Transverse colon (tissue), 4 donors: ENCODE measurements around the gene PTPRR. TPM values are rescaled to one million over a fixed set of nuclear protein-coding genes. Genes with fewer than 3 reads are reported as not detected.

Source experiments
- DNase-seq: peaks from one replicate; pipeline ENCODE4 v3.0.0-alpha.2; 2019
- H3K27ac ChIP-seq, 4 donors: fragments of 200-600 bp; sonication (generic); 2 replicates each; pipeline ENCODE4 v1.5.1; 2016 to 2018; ENCODE audit warnings: inconsistent platforms in 4 of 4
- H3K27me3 ChIP-seq: fragments of 200-600 bp; sonication (generic); 2 replicates; pipeline ENCODE4 v1.5.1; 2017; ENCODE audit warnings: inconsistent platforms
- H3K36me3 ChIP-seq, 4 donors: fragments of 200-600 bp; sonication (generic); 2 replicates each; pipeline ENCODE4 v1.5.1; 2017 to 2019; ENCODE audit warnings: inconsistent platforms in 4 of 4
- H3K4me1 ChIP-seq, 4 donors: fragments of 200-600 bp; sonication (generic); 2 replicates each; pipeline ENCODE4 v1.5.1; 2017 to 2020; ENCODE audit warnings: inconsistent platforms in 4 of 4
- H3K4me3 ChIP-seq, 4 donors: fragments of 200-600 bp; sonication (generic); 1 replicate in 1 of 4; 2 replicates in 3 of 4; pipeline versions ENCODE4 v1.5.1 to v1.6.1; 2017 to 2019; ENCODE audit warnings: inconsistent platforms in 4 of 4
- H3K9me3 ChIP-seq, 2 donors: fragments of 200-600 bp; sonication (generic); 2 replicates each; pipeline ENCODE4 v1.5.1; 2017 to 2019; ENCODE audit warnings: inconsistent platforms in 2 of 2
- CTCF ChIP-seq, 5 experiments: fragments of 200-600 bp in 3 of 5; fragments of 450-650 bp in 2 of 5; sonication (generic) in 3 of 5; IDR thresholded peaks; 1 replicate in 2 of 5; 2 replicates in 3 of 5; pipeline ENCODE4 v1.5.1; 2016 to 2017; ENCODE audit warnings: antibody characterized with exemption in 5 of 5, inconsistent platforms in 3 of 5, mild to moderate bottlenecking in 2 of 5, moderate library complexity in 1 of 5
- EP300 ChIP-seq: sonication (generic); formaldehyde crosslinking; IDR thresholded peaks from one replicate; pipeline ENCODE4 v1.6.1; 2017; ENCODE audit warnings: antibody characterized with exemption, low read depth
- POLR2A ChIP-seq: fragments of 450-650 bp; IDR thresholded peaks from one replicate; pipeline ENCODE4 v1.6.1; 2016; ENCODE audit warnings: antibody characterized with exemption, mild to moderate bottlenecking, moderate library complexity
- POLR2AphosphoS5 ChIP-seq, 3 donors: sonication (generic); formaldehyde crosslinking; IDR thresholded peaks; one replicate each; pipeline ENCODE4 v1.6.1; 2016; ENCODE audit warnings: antibody characterized with exemption in 3 of 3
- WGBS, 2 donors: methylation state at CpG; one replicate each; pipeline ENCODE4 v1.1.5; 2018; ENCODE audit warnings: low coverage in 1 of 2; 5-methylcytosine and 5-hydroxymethylcytosine counted together
- in situ Hi-C, 4 donors: fragments of 200-750 bp; cut with MboI; loops; one replicate each; pipeline versions ENCODE4 v1.15.0 to v1.15.1; 2017; ENCODE audit warnings: low sequenced_read_pairs in 3 of 4, low pct_ligation_motif_present in 1 of 4, low pct_unique_long_range_greater_than_20kb in 1 of 4
- intact Hi-C: fragments of 100-400 bp; cut with DNase I; formaldehyde crosslinking; loops from one replicate; pipeline ENCODE4 v1.15.1; 2023; ENCODE audit warnings: low total_unique reads
- total RNA-seq, 4 donors: library from RNA; depleted of rRNA; stranded (reverse); fragments of >200 nt; gene quantifications; one replicate each; pipeline ENCODE4 v1.1.0, GENCODE V29; 2016

PTPRR gene
- total RNA-seq, 4 donors from 2014 or later, result 13.2 to 50.9 (median 31.4) TPM; not detected in 1

- Histone ChIP-seq H3K36me3 (no peaks in the 10 kb centered on the region), H3K4me1 (no peaks in the 10 kb centered on the region), H3K27me3 (no peaks in the 10 kb centered on the region), H3K9me3 (no peaks in the 10 kb centered on the region), H3K27ac (no peak overlapping the region), H3K4me3 (no peak overlapping the region)
- in situ Hi-C loops, result no loop called here
- intact Hi-C loops, result no loop called here
- no CpG with 5 or more reads among the region's 2 CpGs for WGBS, 2 donors
- no peak for TF ChIP-seq EP300
- no peak for TF ChIP-seq POLR2A
- no peak for TF ChIP-seq CTCF (IDR thresholded peaks at IDR 0.05)
- no peak for TF ChIP-seq POLR2AphosphoS5 (IDR thresholded peaks at IDR 0.05)
- DNase-seq, result no peak
These were observed 137.1 kb downstream of the PTPRR start for GRCh38 chr12:70783455-70783854.

GRCh38 chr12:70779250-70779649, 141.3 kb downstream of the PTPRR start:
- WGBS, 2 donors, result 81 to 86% methylated on average over 2 of the region's 2 CpGs
- TF ChIP-seq CTCF (IDR thresholded peaks at IDR 0.05) (no peak), POLR2A (no peak), POLR2AphosphoS5 (IDR thresholded peaks at IDR 0.05) (no peak), EP300 (no peak)
- no peak for DNase-seq
- intact Hi-C loops, result no loop called here
- Histone ChIP-seq H3K36me3 (no peaks in the 10 kb centered on the region), H3K9me3 (no peaks in the 10 kb centered on the region), H3K4me1 (no peaks in the 10 kb centered on the region), H3K4me3 (no peak overlapping the region), H3K27me3 (no peaks in the 10 kb centered on the region), H3K27ac (no peak overlapping the region)
- in situ Hi-C loops, result no loop called here

GRCh38 chr12:70774055-70774454, 146.5 kb downstream of the PTPRR start:
- no peak overlapping the region for H3K4me3 ChIP-seq
- H3K36me3 ChIP-seq, result no peaks in the 10 kb centered on the region
- in situ Hi-C loops (no loop called here), intact Hi-C loops (no loop called here)
- no peaks in the 10 kb centered on the region for H3K27me3 ChIP-seq
- H3K4me1 ChIP-seq, result no peaks in the 10 kb centered on the region
- DNase-seq, result no peak
- no peaks in the 10 kb centered on the region for H3K9me3 ChIP-seq
- TF ChIP-seq POLR2A, result no peak
- no peak for TF ChIP-seq EP300
- no peak for TF ChIP-seq CTCF (IDR thresholded peaks at IDR 0.05)
- no peak overlapping the region for H3K27ac ChIP-seq

- H3K36me3 ChIP-seq, result no peaks in the 10 kb centered on the region
- H3K27me3 ChIP-seq, result no peaks in the 10 kb centered on the region
- in situ Hi-C loops, result no loop called here
- no peaks in the 10 kb centered on the region for H3K9me3 ChIP-seq
- intact Hi-C loops, result no loop called here
- DNase-seq, result no peak
- no peak overlapping the region for H3K4me3 ChIP-seq
- no peaks in the 10 kb centered on the region for H3K4me1 ChIP-seq
- 36 to 79% methylated on average over 1 of the region's 1 CpG for WGBS, 2 donors
- TF ChIP-seq CTCF (IDR thresholded peaks at IDR 0.05) (no peak), POLR2A (no peak), POLR2AphosphoS5 (IDR thresholded peaks at IDR 0.05) (no peak), EP300 (no peak)
- no peak overlapping the region for H3K27ac ChIP-seq
These were observed 147.7 kb downstream of the PTPRR start for GRCh38 chr12:70772836-70773235.
